Peyer's patch (tissue), 4 donors: ENCODE measurements around the gene AUP1. TPM values are rescaled to one million over a fixed set of nuclear protein-coding genes. Genes with fewer than 3 reads are reported as not detected.

Experiments used
- DNase-seq, 3 donors: peaks; one replicate each; pipeline ENCODE4 v3.0.0-alpha.2; 2017 to 2019
- H3K27ac ChIP-seq, 4 donors: fragments of 200-600 bp; sonication (generic); one replicate each; pipeline ENCODE4 v1.5.1; 2016 to 2019
- H3K27me3 ChIP-seq, 2 donors: fragments of 200-600 bp; sonication (generic); one replicate each; pipeline ENCODE4 v1.5.1; 2019
- H3K36me3 ChIP-seq, 3 donors: fragments of 200-600 bp; sonication (generic); one replicate each; pipeline ENCODE4 v1.5.1; 2016 to 2019
- H3K4me1 ChIP-seq, 4 donors: fragments of 200-600 bp; sonication (generic); one replicate each; pipeline ENCODE4 v1.5.1; 2016 to 2019
- H3K4me3 ChIP-seq, 4 donors: fragments of 200-600 bp; sonication (generic); 1 replicate in 3 of 4; 2 replicates in 1 of 4; pipeline ENCODE4 v1.5.1; 2016 to 2019; ENCODE audit warnings: mild to moderate bottlenecking in 1 of 4
- H3K9me3 ChIP-seq, 4 donors: fragments of 200-600 bp; sonication (generic); one replicate each; pipeline ENCODE4 v1.5.1; 2016 to 2019; ENCODE audit warnings: mild to moderate bottlenecking in 1 of 4
- CTCF ChIP-seq, 6 experiments: fragments of 450-650 bp in 4 of 6; fragments of 200-600 bp in 2 of 6; sonication (generic) in 1 of 6; IDR thresholded peaks; one replicate each; pipeline ENCODE4 v1.5.1; 2017 to 2019; ENCODE audit warnings: antibody characterized with exemption in 6 of 6, mild to moderate bottlenecking in 3 of 6, moderate library complexity in 1 of 6
- POLR2A ChIP-seq, 2 donors: fragments of 450-650 bp; IDR thresholded peaks; one replicate each; pipeline ENCODE4 v1.5.1; 2017; ENCODE audit warnings: antibody characterized with exemption in 2 of 2, mild to moderate bottlenecking in 2 of 2, moderate library complexity in 2 of 2
- total RNA-seq, 4 donors: library from RNA; depleted of rRNA; stranded (reverse); fragments of >200 nt; gene quantifications; one replicate each; pipeline ENCODE4 v1.1.0, GENCODE V29; 2016

AUP1 gene
- total RNA-seq, 4 donors from 2014 or later = 183 to 233 (median 213) TPM

- H3K27me3 ChIP-seq = no peaks in the 10 kb centered on the region
- TF ChIP-seq POLR2A (IDR thresholded peaks at IDR 0.05) (no peak), CTCF (IDR thresholded peaks at IDR 0.05) (no peak)
- H3K9me3 ChIP-seq = no peaks in the 10 kb centered on the region
- no peak overlapping the region for H3K4me3 ChIP-seq
- H3K27ac ChIP-seq = peak overlapping the region in 1 of 4 donors; percentile 31
- no peak for DNase-seq
- peaks cover 0 to 7% (median 0%) of the 10 kb centered on the region in 3 donors for H3K36me3 ChIP-seq
- peaks cover 0 to 29% (median 13%) of the 10 kb centered on the region in 4 donors for H3K4me1 ChIP-seq
Observed at GRCh38 chr2:74551942-74552913, 22.7 kb upstream of the AUP1 start.

- no peak overlapping the region for H3K27ac ChIP-seq
- TF ChIP-seq CTCF (IDR thresholded peaks at IDR 0.05) (no peak), POLR2A (IDR thresholded peaks at IDR 0.05) (no peak)
- no peak for DNase-seq
- H3K27me3 ChIP-seq = no peaks in the 10 kb centered on the region
- H3K9me3 ChIP-seq = no peaks in the 10 kb centered on the region
- H3K4me1 ChIP-seq = peaks cover 0 to 29% (median 13%) of the 10 kb centered on the region in 4 donors
- no peak overlapping the region for H3K4me3 ChIP-seq
- peaks cover 0 to 4% (median 0%) of the 10 kb centered on the region in 3 donors for H3K36me3 ChIP-seq
Observed at GRCh38 chr2:74551530-74551929, 22.0 kb upstream of the AUP1 start.

- H3K9me3 ChIP-seq = no peaks in the 10 kb centered on the region
- no peak overlapping the region for H3K27ac ChIP-seq
- TF ChIP-seq POLR2A (IDR thresholded peaks at IDR 0.05) = no peak
- TF ChIP-seq CTCF (IDR thresholded peaks at IDR 0.05) = no peak
- H3K36me3 ChIP-seq = no peaks in the 10 kb centered on the region
- DNase-seq = no peak
- no peak overlapping the region for H3K4me3 ChIP-seq
- H3K27me3 ChIP-seq = no peaks in the 10 kb centered on the region
- H3K4me1 ChIP-seq = peaks cover 0 to 22% (median 10%) of the 10 kb centered on the region in 4 donors
Observed at GRCh38 chr2:74550231-74550630, 20.7 kb upstream of the AUP1 start.

- Histone ChIP-seq H3K36me3 (no peaks in the 10 kb centered on the region), H3K4me3 (peak overlapping the region; percentile 39 to 60 (median 57)), H3K27ac (peak overlapping the region in 3 of 4 donors; percentile 3 to 67 (median 62)), H3K9me3 (no peaks in the 10 kb centered on the region), H3K27me3 (no peaks in the 10 kb centered on the region), H3K4me1 (peaks cover 0 to 20% (median 9%) of the 10 kb centered on the region in 4 donors)
- DNase-seq = peak in 2 of 3 donors; percentile 75 to 81
- TF ChIP-seq POLR2A (IDR thresholded peaks at IDR 0.05) (no peak), CTCF (IDR thresholded peaks at IDR 0.05) (no peak)
Observed at GRCh38 chr2:74548900-74549826, 19.7 kb upstream of the AUP1 start.

- no peaks in the 10 kb centered on the region for H3K9me3 ChIP-seq
- no peaks in the 10 kb centered on the region for H3K36me3 ChIP-seq
- no peaks in the 10 kb centered on the region for H3K27me3 ChIP-seq
- TF ChIP-seq POLR2A (IDR thresholded peaks at IDR 0.05) (no peak), CTCF (IDR thresholded peaks at IDR 0.05) (no peak)
- no peak for DNase-seq
- peaks cover 0 to 14% (median 9%) of the 10 kb centered on the region in 4 donors for H3K4me1 ChIP-seq
- peak overlapping the region in 3 of 4 donors; percentile 3 to 67 (median 62) for H3K27ac ChIP-seq
- H3K4me3 ChIP-seq = peak overlapping the region; percentile 39 to 60 (median 57)
Observed at GRCh38 chr2:74548285-74548899, 18.9 kb upstream of the AUP1 start.
